Hepatocyte (in vitro differentiated cells): ENCODE data around the gene METTL25. TPM values are rescaled to one million over a fixed set of nuclear protein-coding genes. Genes with fewer than 3 reads are reported as not detected.

Experiments
- DNase-seq: peaks from one replicate; pipeline ENCODE4 v3.0.0-alpha.2; 2016; ENCODE audit warnings: low spot score
- H2AFZ ChIP-seq: fragments of 200-600 bp; sonication (generic); 2 replicates; pipeline ENCODE4 v1.6.0; 2016; ENCODE audit warnings: antibody characterized with exemption, mild to moderate bottlenecking
- H3K27ac ChIP-seq: fragments of 200-600 bp; sonication (generic); 2 replicates; pipeline ENCODE4 v1.5.1; 2016; ENCODE audit warnings: mild to moderate bottlenecking
- H3K27me3 ChIP-seq: fragments of 200-600 bp; sonication (generic); 2 replicates; pipeline ENCODE4 v1.6.1; 2016
- H3K36me3 ChIP-seq: fragments of 200-600 bp; sonication (generic); replicated peaks from 2 replicates; pipeline ENCODE4 v1.5.1; 2016; ENCODE audit warnings: low read depth; ENCODE audit not compliant: insufficient read depth
- H3K4me1 ChIP-seq: fragments of 200-600 bp; sonication (generic); 2 replicates; pipeline ENCODE4 v1.5.1; 2016; ENCODE audit warnings: mild to moderate bottlenecking, moderate library complexity; ENCODE audit not compliant: insufficient read depth
- H3K4me2 ChIP-seq: fragments of 200-600 bp; sonication (generic); 2 replicates; pipeline ENCODE4 v1.6.0; 2016
- H3K4me3 ChIP-seq: fragments of 200-600 bp; sonication (generic); 2 replicates; pipeline ENCODE4 v1.5.1; 2016; ENCODE audit warnings: mild to moderate bottlenecking
- H3K79me2 ChIP-seq: fragments of 200-600 bp; sonication (generic); 2 replicates; pipeline ENCODE4 v1.6.0; 2017; ENCODE audit warnings: mild to moderate bottlenecking
- H3K9me2 ChIP-seq: fragments of 200-600 bp; sonication (generic); replicated peaks from 2 replicates; pipeline ENCODE4 v1.6.0; 2017; ENCODE audit warnings: mild to moderate bottlenecking; ENCODE audit not compliant: insufficient read depth
- H3K9me3 ChIP-seq: fragments of 200-600 bp; sonication (generic); 2 replicates; pipeline ENCODE4 v1.5.1; 2016; ENCODE audit warnings: low read depth, mild to moderate bottlenecking
- H4K20me1 ChIP-seq: fragments of 200-600 bp; sonication (generic); 2 replicates; pipeline ENCODE4 v1.6.0; 2016; ENCODE audit warnings: mild to moderate bottlenecking; ENCODE audit not compliant: insufficient read depth, poor library complexity, severe bottlenecking
- CTCF ChIP-seq: fragments of 200-600 bp; sonication (generic); IDR thresholded peaks from 2 replicates; pipeline ENCODE4 v1.5.1; 2016; ENCODE audit warnings: antibody characterized with exemption, mild to moderate bottlenecking; ENCODE audit not compliant: poor library complexity
- EZH2 ChIP-seq: fragments of 200-600 bp; sonication (generic); IDR thresholded peaks from 2 replicates; pipeline ENCODE4 v1.6.1; 2016; ENCODE audit warnings: antibody characterized with exemption, mild to moderate bottlenecking, borderline replicate concordance
- EZH2phosphoT487 ChIP-seq: fragments of 200-600 bp; sonication (generic); IDR thresholded peaks from one replicate; pipeline ENCODE4 v1.6.1; 2018; ENCODE audit warnings: antibody characterized with exemption, mild to moderate bottlenecking, low read depth, moderate library complexity; ENCODE audit not compliant: unreplicated experiment, severe bottlenecking
- whole genome bisulfite sequencing: methylation state at CpG from one replicate; pipeline ENCODE4 v1.1.6; 2016; ENCODE audit warnings: low lambda C conversion rate; ENCODE audit errors: missing lambda C conversion rate; 5-methylcytosine and 5-hydroxymethylcytosine counted together
- polyA plus RNA-seq: library from polyadenylated mRNA; unstranded; fragments of >200 nt; fragmentation: Nextera tagmentation; extraction: Ambion mirVana; gene quantifications from 2 replicates; pipeline ENCODE4 v1.2.1, GENCODE V29; 2016
- total RNA-seq: library from RNA; depleted of rRNA; stranded (reverse); fragments of >200 nt; gene quantifications from 2 replicates; pipeline ENCODE4 v1.2.3, GENCODE V29; 2014

Gene METTL25
- total and polyA plus RNA-seq, 2 experiments from 2014 or later: 9.9 to 21.9 TPM

DNA sequence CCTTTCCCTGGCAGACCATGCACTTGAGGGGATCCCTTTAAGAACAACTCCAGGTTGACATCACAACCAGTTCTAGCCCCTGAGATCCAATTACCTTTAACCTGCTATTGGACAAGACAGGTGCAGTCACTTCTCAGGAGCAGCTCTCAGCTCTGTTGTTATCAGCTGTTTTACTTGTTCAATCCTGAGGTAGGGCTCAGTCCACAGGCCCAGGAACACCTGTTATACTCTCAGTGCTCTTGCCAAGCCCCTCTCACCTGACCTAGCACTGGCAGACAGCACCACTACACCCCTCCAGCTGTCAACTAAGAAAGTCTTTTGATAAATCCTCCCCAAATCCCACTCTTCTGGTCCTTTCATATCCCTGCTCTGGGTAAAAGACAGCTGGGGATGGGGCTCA is 164.4 kb downstream of the METTL25 start:
- peaks cover 7% of the 10 kb centered on the region for H3K4me1 ChIP-seq
- no peaks in the 10 kb centered on the region for H3K27me3 ChIP-seq
- H3K4me2 ChIP-seq: no peak overlapping the region
- no peaks in the 10 kb centered on the region for H3K36me3 ChIP-seq
- H4K20me1 ChIP-seq: no peaks in the 10 kb centered on the region
- no peaks in the 10 kb centered on the region for H3K9me3 ChIP-seq
- no peak overlapping the region for H3K27ac ChIP-seq
- no peak overlapping the region for H2AFZ ChIP-seq
- no peak overlapping the region for H3K4me3 ChIP-seq
- no peak for TF ChIP-seq CTCF
- TF ChIP-seq EZH2: no peak
- no peak for TF ChIP-seq EZH2phosphoT487
- H3K79me2 ChIP-seq: no peaks in the 10 kb centered on the region
- H3K9me2 ChIP-seq: no peaks in the 10 kb centered on the region
- DNase-seq: no peak

DNA sequence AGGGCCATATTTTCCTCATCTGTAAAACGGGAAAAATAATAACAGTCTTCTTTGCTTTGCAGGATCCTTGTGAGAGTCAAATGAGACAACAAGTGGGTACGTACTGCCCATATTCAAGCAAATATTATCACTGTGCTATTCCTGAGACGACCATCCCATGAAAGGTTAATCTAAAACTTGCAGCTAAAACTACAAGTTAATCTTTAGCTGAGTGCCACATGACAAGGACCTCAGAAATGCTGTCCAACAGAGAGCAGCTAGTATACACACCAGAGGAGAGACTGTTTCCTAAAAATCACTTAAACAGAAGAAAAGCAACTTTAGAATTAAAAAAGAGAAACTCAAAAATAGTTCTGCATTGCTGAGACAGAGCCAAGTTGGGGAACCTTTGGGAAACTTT is 165.7 kb downstream of the METTL25 start:
- Histone ChIP-seq H3K9me3 (no peaks in the 10 kb centered on the region), H3K27ac (peak overlapping the region; percentile 33), H3K9me2 (no peaks in the 10 kb centered on the region), H2AFZ (peak overlapping the region; percentile 18), H3K4me2 (peak overlapping the region; percentile 39), H4K20me1 (no peaks in the 10 kb centered on the region), H3K4me3 (no peak overlapping the region), H3K36me3 (no peaks in the 10 kb centered on the region), H3K79me2 (no peaks in the 10 kb centered on the region), H3K27me3 (no peaks in the 10 kb centered on the region), H3K4me1 (peaks cover 7% of the 10 kb centered on the region)
- TF ChIP-seq EZH2phosphoT487: no peak
- TF ChIP-seq EZH2: no peak
- TF ChIP-seq CTCF: no peak
- WGBS: 34% methylated on average over 3 of the region's 3 CpGs
- peak; percentile 9 for DNase-seq

DNA sequence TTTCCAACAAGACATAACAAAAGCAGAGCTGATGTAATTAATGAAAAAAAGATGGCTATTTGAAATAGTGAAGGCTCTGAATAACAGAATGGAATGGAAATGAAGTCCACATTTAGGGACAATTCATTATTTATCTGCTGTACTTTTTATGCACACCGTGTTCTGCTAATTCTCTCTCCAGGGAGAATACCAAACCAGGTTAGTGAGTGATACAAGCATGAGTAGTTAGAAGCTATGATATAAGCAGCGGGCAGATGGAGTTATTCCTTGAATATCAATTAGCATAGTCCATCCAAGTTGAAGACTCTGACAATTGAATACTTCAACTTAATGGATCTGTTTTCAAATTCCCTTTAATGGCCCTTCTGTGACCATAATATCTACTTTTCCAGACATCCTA is 166.3 kb downstream of the METTL25 start:
- peak overlapping the region; percentile 33 for H3K27ac ChIP-seq
- WGBS: 71% methylated on average over 2 of the region's 2 CpGs

More for the DNA sequence above, 166.3 kb downstream of the METTL25 start:
- H3K9me2 ChIP-seq: no peaks in the 10 kb centered on the region
- no peak overlapping the region for H3K4me3 ChIP-seq
- H2AFZ ChIP-seq: peak overlapping the region; percentile 18
- H3K27me3 ChIP-seq: no peaks in the 10 kb centered on the region
- peaks cover 7% of the 10 kb centered on the region for H3K4me1 ChIP-seq
- no peaks in the 10 kb centered on the region for H3K36me3 ChIP-seq
- H3K4me2 ChIP-seq: peak overlapping the region; percentile 39
- DNase-seq: no peak
- no peaks in the 10 kb centered on the region for H3K79me2 ChIP-seq
- TF ChIP-seq CTCF: no peak
- TF ChIP-seq EZH2phosphoT487: no peak
- no peak for TF ChIP-seq EZH2
- H3K9me3 ChIP-seq: no peaks in the 10 kb centered on the region
- no peaks in the 10 kb centered on the region for H4K20me1 ChIP-seq
